CD14-positive monocyte (primary cell): ENCODE measurements around the gene UVRAG. TPM values are rescaled to one million over a fixed set of nuclear protein-coding genes. Genes with fewer than 3 reads are reported as not detected.

Experiments used
- DNase-seq, 3 donors: peaks; one replicate each; pipeline ENCODE4 v3.0.0-alpha.2; 2011 to 2022
- H2AFZ ChIP-seq: 2 replicates; pipeline ENCODE4 v1.6.0; 2012; ENCODE audit warnings: mild to moderate bottlenecking, low read depth, low read length, inconsistent platforms; ENCODE audit not compliant: insufficient read depth, poor library complexity, severe bottlenecking
- H3K27ac ChIP-seq, 2 donors: 1 replicate in 1 of 2; 2 replicates in 1 of 2; pipeline ENCODE4 v1.5.1; 2012 to 2013; ENCODE audit warnings: low read length in 2 of 2, control low read depth in 1 of 2, inconsistent platforms in 1 of 2, low read depth in 1 of 2, mild to moderate bottlenecking in 1 of 2
- H3K27me3 ChIP-seq, 2 donors: one replicate each; pipeline versions ENCODE4 v1.6.0 to v1.6.1; 2011 to 2013; ENCODE audit warnings: low read length in 2 of 2; ENCODE audit not compliant: control insufficient read depth in 2 of 2, insufficient read depth in 2 of 2
- H3K36me3 ChIP-seq, 2 donors: replicated peaks in 1 of 2; 1 replicate in 1 of 2; 2 replicates in 1 of 2; pipeline versions ENCODE4 v1.5.1 to v1.6.1; 2012 to 2013; ENCODE audit warnings: low read length in 2 of 2, control low read depth in 1 of 2, inconsistent platforms in 1 of 2, mild to moderate bottlenecking in 1 of 2; ENCODE audit not compliant: insufficient read depth in 2 of 2, control insufficient read depth in 1 of 2
- H3K4me1 ChIP-seq, 2 donors: 1 replicate in 1 of 2; 2 replicates in 1 of 2; pipeline versions ENCODE4 v1.5.1 to v1.6.1; 2012 to 2013; ENCODE audit warnings: low read length in 2 of 2, control low read depth in 1 of 2, inconsistent platforms in 1 of 2, mild to moderate bottlenecking in 1 of 2, moderate library complexity in 1 of 2; ENCODE audit not compliant: insufficient read depth in 2 of 2, control insufficient read depth in 1 of 2
- H3K4me2 ChIP-seq: replicated peaks from 2 replicates; pipeline ENCODE3; 2012; ENCODE audit warnings: low read length, moderate library complexity, mild to moderate bottlenecking; ENCODE audit not compliant: poor library complexity, severe bottlenecking; ENCODE audit errors: extremely low read depth
- H3K4me3 ChIP-seq, 3 experiments: fragments of 200-600 bp in 1 of 3; sonication (generic) in 1 of 3; replicated peaks in 1 of 3; 1 replicate in 2 of 3; 2 replicates in 1 of 3; pipeline ENCODE4 v1.5.1; 2011 to 2013; ENCODE audit warnings: low read length in 3 of 3, mild to moderate bottlenecking in 3 of 3, control low read depth in 2 of 3, low read depth in 2 of 3, inconsistent platforms in 1 of 3, moderate library complexity in 1 of 3
- H3K79me2 ChIP-seq: 2 replicates; pipeline ENCODE4 v1.6.0; 2012; ENCODE audit warnings: mild to moderate bottlenecking, control low read depth, inconsistent platforms, low read length, moderate library complexity; ENCODE audit not compliant: insufficient read depth
- H3K9ac ChIP-seq: 2 replicates; pipeline ENCODE4 v1.6.0; 2017; ENCODE audit warnings: low read length, mild to moderate bottlenecking; ENCODE audit not compliant: insufficient read depth, poor library complexity, severe bottlenecking
- H3K9me3 ChIP-seq, 2 donors: replicated peaks in 1 of 2; 1 replicate in 1 of 2; 2 replicates in 1 of 2; pipeline versions ENCODE4 v1.5.1 to v1.6.1; 2012 to 2013; ENCODE audit warnings: low read length in 2 of 2, control low read depth in 1 of 2; ENCODE audit not compliant: control insufficient read depth in 1 of 2, insufficient read depth in 1 of 2
- H4K20me1 ChIP-seq: 2 replicates; pipeline ENCODE4 v1.6.0; 2012; ENCODE audit warnings: mild to moderate bottlenecking, low read length, control low read depth, moderate library complexity; ENCODE audit not compliant: insufficient read depth
- H3K27ac Mint-ChIP-seq, 7 donors: one replicate each; pipeline ENCODE4 v1.8.0; 2020; ENCODE audit warnings: mild to moderate bottlenecking in 7 of 7, mixed read lengths in 7 of 7, moderate library complexity in 6 of 7, inconsistent platforms in 2 of 7
- H3K27me3 Mint-ChIP-seq, 3 donors: one replicate each; pipeline ENCODE4 v1.8.0; 2021 to 2022; ENCODE audit warnings: low read depth in 3 of 3, mild to moderate bottlenecking in 3 of 3, mixed read lengths in 3 of 3, moderate library complexity in 3 of 3, inconsistent platforms in 1 of 3
- H3K36me3 Mint-ChIP-seq, 2 donors: one replicate each; pipeline ENCODE4 v1.8.0; 2020; ENCODE audit warnings: mixed read lengths in 2 of 2, inconsistent platforms in 1 of 2, mild to moderate bottlenecking in 1 of 2
- H3K4me1 Mint-ChIP-seq: one replicate; pipeline ENCODE4 v1.8.0; 2020; ENCODE audit warnings: mild to moderate bottlenecking, mixed read lengths
- H3K4me3 Mint-ChIP-seq, 2 donors: one replicate each; pipeline ENCODE4 v1.8.0; 2020; ENCODE audit warnings: mild to moderate bottlenecking in 2 of 2, mixed read lengths in 2 of 2, moderate library complexity in 1 of 2
- H3K9me3 Mint-ChIP-seq, 7 donors: one replicate each; pipeline ENCODE4 v1.8.0; 2020 to 2022; ENCODE audit warnings: mixed read lengths in 7 of 7, mild to moderate bottlenecking in 6 of 7, moderate library complexity in 6 of 7, inconsistent platforms in 2 of 7
- WGBS: methylation state at CpG from one replicate; pipeline ENCODE4 v1.1.5; 2013; ENCODE audit warnings: missing lambda C conversion rate; ENCODE audit not compliant: insufficient coverage; 5-methylcytosine and 5-hydroxymethylcytosine counted together
- intact Hi-C, 2 donors: fragments of 100-400 bp; cut with micrococcal nuclease; formaldehyde crosslinking; loops; one replicate each; pipeline versions ENCODE4 v1.15.0 to v1.15.1; 2023
- polyA plus RNA-seq, 3 donors: library from polyadenylated mRNA; depleted of rRNA in 1 of 3; unstranded in 2 of 3; stranded (reverse) in 1 of 3; fragments of 300-500 nt in 2 of 3; fragments of >200 nt in 1 of 3; fragmentation: Illumina TruSeq in 2 of 3; gene quantifications; 1 replicate in 2 of 3; 2 replicates in 1 of 3; pipeline ENCODE4 v1.2.3, GENCODE V29; 2012 to 2021
- TF ChIP-seq, protein P1 (sequence below): fragments of 200-600 bp; IDR thresholded peaks from one replicate; pipeline ENCODE4 v1.8.0; 2022; ENCODE audit warnings: antibody characterized with exemption, mild to moderate bottlenecking

UVRAG gene
- polyA plus RNA-seq, 3 donors, result 13.7 to 20.5 (median 20.0) TPM

DNA sequence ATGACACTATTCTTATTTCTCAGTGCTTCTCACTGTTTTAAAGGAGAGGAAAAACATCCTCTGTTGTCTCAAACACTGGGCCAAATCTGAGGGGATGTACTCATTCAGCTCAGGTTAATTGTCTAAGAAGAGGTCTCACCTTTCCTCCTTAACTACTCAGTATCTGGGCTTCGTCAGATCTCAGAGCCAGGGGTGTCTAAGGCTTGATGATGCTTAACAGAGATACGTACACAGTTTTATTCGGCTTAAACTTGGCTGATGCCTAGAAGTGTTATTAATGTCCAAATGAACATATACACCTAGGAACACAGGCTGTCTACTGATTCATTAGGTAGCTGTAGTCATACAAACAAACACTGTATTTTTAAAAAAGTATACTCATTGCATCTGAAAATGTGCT is 85.8 kb downstream of the UVRAG start:
- H4K20me1 ChIP-seq, result peaks cover 96% of the 10 kb centered on the region
- no peak for DNase-seq
- peaks cover 95% of the 10 kb centered on the region for H3K79me2 ChIP-seq
- H3K36me3 Mint-ChIP-seq, result peaks cover 8 to 10% of the 10 kb centered on the region in 2 donors
- peaks cover 0 to 6% of the 10 kb centered on the region in 2 donors for H3K4me1 ChIP-seq
- H3K4me2 ChIP-seq, result no peak overlapping the region
- peaks cover 8 to 41% of the 10 kb centered on the region in 2 donors for H3K36me3 ChIP-seq
- TF ChIP-seq, protein P1, sequence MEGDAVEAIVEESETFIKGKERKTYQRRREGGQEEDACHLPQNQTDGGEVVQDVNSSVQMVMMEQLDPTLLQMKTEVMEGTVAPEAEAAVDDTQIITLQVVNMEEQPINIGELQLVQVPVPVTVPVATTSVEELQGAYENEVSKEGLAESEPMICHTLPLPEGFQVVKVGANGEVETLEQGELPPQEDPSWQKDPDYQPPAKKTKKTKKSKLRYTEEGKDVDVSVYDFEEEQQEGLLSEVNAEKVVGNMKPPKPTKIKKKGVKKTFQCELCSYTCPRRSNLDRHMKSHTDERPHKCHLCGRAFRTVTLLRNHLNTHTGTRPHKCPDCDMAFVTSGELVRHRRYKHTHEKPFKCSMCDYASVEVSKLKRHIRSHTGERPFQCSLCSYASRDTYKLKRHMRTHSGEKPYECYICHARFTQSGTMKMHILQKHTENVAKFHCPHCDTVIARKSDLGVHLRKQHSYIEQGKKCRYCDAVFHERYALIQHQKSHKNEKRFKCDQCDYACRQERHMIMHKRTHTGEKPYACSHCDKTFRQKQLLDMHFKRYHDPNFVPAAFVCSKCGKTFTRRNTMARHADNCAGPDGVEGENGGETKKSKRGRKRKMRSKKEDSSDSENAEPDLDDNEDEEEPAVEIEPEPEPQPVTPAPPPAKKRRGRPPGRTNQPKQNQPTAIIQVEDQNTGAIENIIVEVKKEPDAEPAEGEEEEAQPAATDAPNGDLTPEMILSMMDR, result no peak
- no peak overlapping the region for H2AFZ ChIP-seq
- H3K27me3 ChIP-seq, result no peaks in the 10 kb centered on the region
- H3K27ac Mint-ChIP-seq, result no peak overlapping the region
- no peaks in the 10 kb centered on the region for H3K9me3 Mint-ChIP-seq
- H3K4me1 Mint-ChIP-seq, result peaks cover 10% of the 10 kb centered on the region
- H3K4me3 Mint-ChIP-seq, result no peak overlapping the region
- no peaks in the 10 kb centered on the region for H3K9me3 ChIP-seq
- WGBS, result no CpG with 5 or more reads among the region's 3 CpGs
- no peak overlapping the region for H3K9ac ChIP-seq
- no peak overlapping the region for H3K27ac ChIP-seq
- intact Hi-C loops, result no loop called here
- H3K4me3 ChIP-seq, result no peak overlapping the region
- H3K27me3 Mint-ChIP-seq, result no peaks in the 10 kb centered on the region

DNA sequence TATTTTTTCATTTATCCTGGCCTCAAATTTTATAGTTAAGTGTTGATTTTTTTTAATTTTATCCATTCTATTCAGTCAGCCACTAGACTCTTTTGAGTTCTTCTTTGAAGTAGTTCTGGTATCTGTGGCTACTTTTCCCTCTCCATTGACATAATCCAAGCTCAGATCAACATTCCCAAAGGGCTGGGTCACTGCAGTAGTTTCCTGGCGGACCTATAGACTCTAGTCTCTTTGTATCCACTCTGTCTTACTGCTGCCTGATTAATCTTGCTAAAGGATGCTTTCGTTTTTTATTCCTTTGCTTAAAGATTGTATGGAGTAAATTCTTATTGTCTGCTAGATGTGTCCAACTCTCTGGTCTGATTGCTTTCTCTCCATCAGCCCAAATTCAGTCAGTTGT is 87.6 kb downstream of the UVRAG start:
- no peak overlapping the region for H3K4me3 ChIP-seq
- peaks cover 96% of the 10 kb centered on the region for H4K20me1 ChIP-seq
- Mint-ChIP-seq H3K27ac (no peak overlapping the region), H3K4me3 (no peak overlapping the region), H3K36me3 (peaks cover 7 to 8% of the 10 kb centered on the region in 2 donors), H3K4me1 (peaks cover 15% of the 10 kb centered on the region), H3K27me3 (no peaks in the 10 kb centered on the region), H3K9me3 (no peaks in the 10 kb centered on the region)
- no peak overlapping the region for H3K9ac ChIP-seq
- peaks cover 6 to 9% of the 10 kb centered on the region in 2 donors for H3K4me1 ChIP-seq
- peaks cover 95% of the 10 kb centered on the region for H3K79me2 ChIP-seq
- intact Hi-C loops, result no loop called here
- WGBS, result no CpG with 5 or more reads among the region's 2 CpGs
- no peak overlapping the region for H3K4me2 ChIP-seq
- H3K9me3 ChIP-seq, result no peaks in the 10 kb centered on the region
- H3K27ac ChIP-seq, result no peak overlapping the region
- H2AFZ ChIP-seq, result no peak overlapping the region
- H3K36me3 ChIP-seq, result peaks cover 8 to 41% of the 10 kb centered on the region in 2 donors
- TF ChIP-seq, protein P1, result no peak
- DNase-seq, result no peak
- no peaks in the 10 kb centered on the region for H3K27me3 ChIP-seq
